OCI-LY7 (cell line): Measurements from ENCODE around the gene TIGD6. TPM values are rescaled to one million over a fixed set of nuclear protein-coding genes. Genes with fewer than 3 reads are reported as not detected.

ENCODE experiments used
- BruUV-seq: library from RNA; stranded (reverse); fragments of 400-500 nt; replicated peaks from 2 replicates; lab custom pipeline; 2021; lab: Mats Ljungman, UMichigan
- CTCF ChIA-PET: fragments of 300-600 bp; sonication (Branson Sonifier 250); formaldehyde crosslinking; loops from one replicate; lab custom pipeline; 2022; ENCODE audit warnings: antibody characterized with exemption; ENCODE audit not compliant: unreplicated experiment; lab: Charles Lee
- POLR2A ChIA-PET: fragments of 300-600 bp; sonication (Branson Sonifier 250); formaldehyde crosslinking; loops from one replicate; lab custom pipeline; 2022; ENCODE audit warnings: antibody characterized with exemption; lab: Charles Lee
- DNase-seq: peaks from one replicate; pipeline ENCODE4 v3.0.0-alpha.2; 2015; ENCODE audit warnings: low spot score
- H2AFZ ChIP-seq: fragments of 200-600 bp; sonication (generic), shearing (Covaris generic); 2 replicates; pipeline ENCODE4 v1.6.1; 2014; ENCODE audit warnings: mild to moderate bottlenecking, antibody characterized with exemption, low read length, moderate library complexity
- H3K27ac ChIP-seq: fragments of 200-600 bp; sonication (generic); 2 replicates; pipeline ENCODE4 v1.5.1; 2014; ENCODE audit warnings: mixed run types, low read depth, mild to moderate bottlenecking, moderate library complexity, low read length, inconsistent platforms; ENCODE audit not compliant: poor library complexity, severe bottlenecking
- H3K36me3 ChIP-seq: fragments of 200-600 bp; sonication (generic); 2 replicates; pipeline ENCODE4 v1.6.1; 2014; ENCODE audit warnings: mild to moderate bottlenecking, antibody characterized with exemption, low read length, moderate library complexity, mixed read lengths; ENCODE audit not compliant: insufficient read depth
- H3K4me1 ChIP-seq: fragments of 200-600 bp; sonication (generic); 2 replicates; pipeline ENCODE4 v1.5.1; 2014; ENCODE audit warnings: mild to moderate bottlenecking, low read length; ENCODE audit not compliant: insufficient read depth, poor library complexity, severe bottlenecking
- H3K4me2 ChIP-seq: fragments of 200-600 bp; sonication (generic); 2 replicates; pipeline ENCODE4 v1.6.1; 2014; ENCODE audit warnings: mild to moderate bottlenecking, low read length
- H3K4me3 ChIP-seq: fragments of 200-600 bp; sonication (generic); 2 replicates; pipeline ENCODE4 v1.5.1; 2014; ENCODE audit warnings: mild to moderate bottlenecking, low read depth, low read length; ENCODE audit not compliant: poor library complexity, severe bottlenecking
- H3K79me2 ChIP-seq: fragments of 200-600 bp; sonication (generic); 2 replicates; pipeline ENCODE4 v1.6.1; 2016; ENCODE audit warnings: low read depth, mild to moderate bottlenecking, low read length, moderate library complexity, mixed read lengths; ENCODE audit not compliant: insufficient read depth
- H3K9me2 ChIP-seq: fragments of 200-600 bp; sonication (generic); 2 replicates; pipeline ENCODE4 v1.6.1; 2016; ENCODE audit warnings: mild to moderate bottlenecking, low read length, mixed read lengths; ENCODE audit not compliant: insufficient read depth
- H3K9me3 ChIP-seq: fragments of 200-600 bp; sonication (generic); 2 replicates; pipeline ENCODE4 v1.6.1; 2014; ENCODE audit warnings: mild to moderate bottlenecking, mixed run types, low read length, mixed read lengths
- H4K20me1 ChIP-seq: fragments of 200-600 bp; sonication (generic); 2 replicates; pipeline ENCODE4 v1.6.1; 2014; ENCODE audit warnings: mild to moderate bottlenecking, antibody characterized with exemption, low read length, moderate library complexity, mixed read lengths; ENCODE audit not compliant: insufficient read depth
- CTCF ChIP-seq: fragments of 200-600 bp; sonication (generic); conservative IDR thresholded peaks from 2 replicates; pipeline ENCODE4 v1.5.1; 2014; ENCODE audit warnings: mild to moderate bottlenecking, antibody characterized with exemption, low read length, moderate library complexity, mixed read lengths
- EZH2phosphoT487 ChIP-seq: fragments of 200-600 bp; sonication (generic); IDR thresholded peaks from 2 replicates; pipeline ENCODE4 v1.6.1; 2018; ENCODE audit warnings: low read depth, borderline replicate concordance, mild to moderate bottlenecking, mixed run types, antibody characterized with exemption, low read length, moderate library complexity, mixed read lengths
- intact Hi-C: fragments of 100-400 bp; cut with micrococcal nuclease; formaldehyde crosslinking; loops from one replicate; pipeline ENCODE4 v1.10.0; 2022; ENCODE audit not compliant: unreplicated experiment
- total RNA-seq, 2 experiments: library from RNA; depleted of rRNA in 1 of 2; stranded (reverse); fragments of >200 nt in 1 of 2; shearing (Covaris generic) in 1 of 2; gene quantifications; 2 replicates each; pipeline ENCODE4 v1.2.3, GENCODE V29; 2014 to 2022

The TIGD6 gene
- total RNA-seq, 2 experiments from 2014 or later, result 3.4 to 4.6 TPM

GRCh38 chr5:149951138-149951749 lies 49.2 kb downstream of the TIGD6 start:
- Histone ChIP-seq H2AFZ (no peak overlapping the region), H3K4me2 (no peak overlapping the region), H3K36me3 (no peaks in the 10 kb centered on the region), H3K27ac (no peak overlapping the region), H3K79me2 (no peaks in the 10 kb centered on the region), H4K20me1 (no peaks in the 10 kb centered on the region; the same call in 1 of the 2 replicates), H3K4me1 (no peaks in the 10 kb centered on the region), H3K9me3 (no peaks in the 10 kb centered on the region), H3K9me2 (no peaks in the 10 kb centered on the region), H3K4me3 (no peak overlapping the region)
- BruUV-seq, result no TSS peak
- intact Hi-C loops, result no loop called here
- CTCF ChIA-PET, result no interaction called here
- no peak for DNase-seq
- POLR2A ChIA-PET, result no interaction called here
- 0 out of 2 replicates have a peak, but pooled peaks have one; percentile 30 for TF ChIP-seq CTCF
- no peak for TF ChIP-seq EZH2phosphoT487

- no TSS peak for BruUV-seq
- TF ChIP-seq CTCF (no peak), EZH2phosphoT487 (no peak)
- intact Hi-C loops, result no loop called here
- Histone ChIP-seq H3K4me2 (no peak overlapping the region), H3K9me3 (no peaks in the 10 kb centered on the region), H4K20me1 (no peaks in the 10 kb centered on the region; the same call in 1 of the 2 replicates), H3K27ac (no peak overlapping the region), H3K4me3 (no peak overlapping the region), H3K4me1 (no peaks in the 10 kb centered on the region), H2AFZ (no peak overlapping the region), H3K9me2 (no peaks in the 10 kb centered on the region), H3K36me3 (no peaks in the 10 kb centered on the region), H3K79me2 (no peaks in the 10 kb centered on the region)
- ChIA-PET CTCF (no interaction called here), POLR2A (interaction anchor here (0.7 to 0.8 kb wide), 2 partner anchors 10 to 12 kb away, joined by 4 read pairs; partner anchors contain the start of gene SLC26A2)
- DNase-seq, result no peak
These were observed 51.5 kb downstream of the TIGD6 start for GRCh38 chr5:149948993-149949392.

- Histone ChIP-seq H3K79me2 (no peaks in the 10 kb centered on the region), H3K4me2 (no peak overlapping the region), H3K27ac (no peak overlapping the region), H3K4me1 (no peaks in the 10 kb centered on the region), H3K36me3 (no peaks in the 10 kb centered on the region), H3K9me3 (no peaks in the 10 kb centered on the region), H3K9me2 (no peaks in the 10 kb centered on the region), H4K20me1 (no peaks in the 10 kb centered on the region; the same call in 1 of the 2 replicates), H3K4me3 (no peak overlapping the region), H2AFZ (no peak overlapping the region)
- POLR2A ChIA-PET, result no interaction called here
- no TSS peak for BruUV-seq
- TF ChIP-seq EZH2phosphoT487, result no peak
- TF ChIP-seq CTCF, result no peak
- intact Hi-C loops, result no loop called here
- DNase-seq, result no peak
- CTCF ChIA-PET, result no interaction called here
These were observed 54.3 kb downstream of the TIGD6 start for GRCh38 chr5:149946118-149946517.
